GM13977 (cell line): ENCODE results near the gene TBP.

Experiments used
- DNase-seq: peaks from one replicate; pipeline ENCODE4 v3.0.0; 2012; ENCODE audit warnings: low spot score
- in situ Hi-C: fragments of 300-500 bp; cut with MboI; formaldehyde crosslinking; loops from one replicate; pipeline ENCODE4 v1.12.0; 2022; ENCODE audit warnings: low sequenced_read_pairs, low pct_unique_long_range_greater_than_20kb, mixed read lengths, inconsistent platforms; ENCODE audit not compliant: unreplicated experiment
- TF ChIP-seq, protein P1 (sequence below): IDR thresholded peaks from 2 replicates; pipeline ENCODE4 v1.5.1; 2012; ENCODE audit warnings: mild to moderate bottlenecking, control low read depth; ENCODE audit not compliant: insufficient read depth; ENCODE audit errors: extremely low read depth, missing control alignments

TBP gene

DNA sequence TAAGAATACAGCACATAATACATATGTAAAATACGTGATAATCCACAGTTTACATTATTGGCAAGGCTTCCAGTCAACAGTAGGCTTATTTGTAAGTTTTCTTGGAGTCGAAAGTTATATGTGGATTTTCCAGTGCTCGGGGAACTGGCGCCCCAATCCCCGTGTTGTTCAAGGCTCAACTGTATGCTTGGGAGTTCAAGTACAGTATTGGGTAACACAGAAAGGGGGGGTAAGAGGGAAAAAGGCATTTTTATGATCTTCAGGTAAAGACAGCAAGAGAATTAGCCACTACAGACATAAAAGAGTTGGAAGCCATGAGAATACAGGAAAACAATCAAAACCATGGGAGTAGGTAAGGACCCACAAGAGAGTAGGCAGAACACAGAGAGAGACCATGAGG is 17.5 kb upstream of the TBP start:
- TF ChIP-seq, protein P1, sequence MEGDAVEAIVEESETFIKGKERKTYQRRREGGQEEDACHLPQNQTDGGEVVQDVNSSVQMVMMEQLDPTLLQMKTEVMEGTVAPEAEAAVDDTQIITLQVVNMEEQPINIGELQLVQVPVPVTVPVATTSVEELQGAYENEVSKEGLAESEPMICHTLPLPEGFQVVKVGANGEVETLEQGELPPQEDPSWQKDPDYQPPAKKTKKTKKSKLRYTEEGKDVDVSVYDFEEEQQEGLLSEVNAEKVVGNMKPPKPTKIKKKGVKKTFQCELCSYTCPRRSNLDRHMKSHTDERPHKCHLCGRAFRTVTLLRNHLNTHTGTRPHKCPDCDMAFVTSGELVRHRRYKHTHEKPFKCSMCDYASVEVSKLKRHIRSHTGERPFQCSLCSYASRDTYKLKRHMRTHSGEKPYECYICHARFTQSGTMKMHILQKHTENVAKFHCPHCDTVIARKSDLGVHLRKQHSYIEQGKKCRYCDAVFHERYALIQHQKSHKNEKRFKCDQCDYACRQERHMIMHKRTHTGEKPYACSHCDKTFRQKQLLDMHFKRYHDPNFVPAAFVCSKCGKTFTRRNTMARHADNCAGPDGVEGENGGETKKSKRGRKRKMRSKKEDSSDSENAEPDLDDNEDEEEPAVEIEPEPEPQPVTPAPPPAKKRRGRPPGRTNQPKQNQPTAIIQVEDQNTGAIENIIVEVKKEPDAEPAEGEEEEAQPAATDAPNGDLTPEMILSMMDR = no peak
- in situ Hi-C loops = no loop called here
- DNase-seq = no peak

DNA sequence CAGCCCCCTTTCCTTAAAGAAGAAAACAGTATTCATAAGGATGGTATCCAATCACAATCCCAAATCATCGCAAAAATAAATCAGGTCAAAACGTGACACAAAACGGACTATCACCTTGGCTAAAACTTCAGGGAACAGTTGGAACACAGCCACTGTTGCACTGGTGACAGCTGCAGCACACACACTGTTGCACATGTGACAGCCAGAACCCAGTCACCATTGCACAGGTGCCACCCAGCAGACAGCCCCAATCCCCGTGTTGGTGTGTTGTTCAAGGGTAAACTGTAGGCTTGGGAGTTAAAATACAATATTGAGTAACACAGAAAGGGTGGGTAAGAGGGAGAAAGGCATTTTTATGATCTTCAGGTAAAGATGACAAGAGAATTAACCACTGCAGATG is 16.8 kb upstream of the TBP start:
- TF ChIP-seq, protein P1 = no peak
- in situ Hi-C loops = no loop called here

DNA sequence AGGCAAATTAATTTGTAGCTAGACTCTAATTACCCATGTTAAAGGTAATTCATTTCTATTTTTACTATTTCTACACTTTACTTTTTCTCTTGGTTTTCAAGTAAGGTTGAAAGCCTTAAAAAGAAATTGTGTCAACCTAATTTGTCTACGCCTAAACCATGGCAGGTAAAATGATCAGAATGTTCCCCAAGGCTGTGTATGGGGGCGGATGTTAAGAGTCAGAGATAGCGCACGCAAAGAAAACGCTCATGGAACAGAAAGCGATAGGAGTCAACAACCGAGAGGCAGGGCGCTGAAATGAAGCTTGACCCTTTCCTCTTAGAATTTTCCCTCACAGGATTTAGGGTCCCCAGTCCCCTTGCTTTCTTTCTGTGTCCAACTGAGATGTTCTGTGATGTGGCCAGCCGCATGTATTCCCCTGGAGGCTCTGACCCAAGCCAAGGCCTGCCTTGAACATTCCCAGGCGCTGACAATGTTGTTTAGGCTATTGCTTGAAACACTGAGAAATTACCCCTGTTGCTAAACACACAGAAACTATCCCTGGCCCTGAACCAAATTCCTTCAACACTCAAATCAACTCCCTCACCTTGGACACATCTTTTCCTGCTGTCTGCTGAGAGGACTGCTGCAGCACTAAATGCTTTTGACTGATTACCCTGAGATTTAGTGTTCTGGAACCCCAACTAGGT is 12.0 kb upstream of the TBP start:
- DNase-seq = no peak

More for the DNA sequence above, 16.8 kb upstream of the TBP start:
- DNase-seq = no peak

DNA sequence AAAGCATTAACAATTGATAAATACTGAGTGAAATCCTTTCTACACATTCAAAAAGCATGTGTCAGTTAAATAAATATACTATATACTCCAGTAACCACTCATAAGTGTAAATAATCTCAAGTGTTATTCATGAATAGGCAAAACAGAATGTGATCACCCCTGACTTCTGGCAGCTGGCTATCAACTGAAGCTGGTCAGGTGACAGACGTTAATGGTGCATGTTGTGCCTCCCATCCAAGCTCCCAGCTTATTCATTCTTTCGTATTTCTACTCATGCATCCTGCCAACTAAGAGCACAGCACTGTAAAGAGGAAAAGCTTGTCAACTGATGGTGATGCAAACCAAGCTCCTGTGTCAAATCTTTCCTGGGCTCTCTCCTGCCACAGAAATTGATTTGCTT is 8.8 kb upstream of the TBP start:
- TF ChIP-seq, protein P1 = no peak
- in situ Hi-C loops = no loop called here
- DNase-seq = no peak

More for the DNA sequence above, 12.0 kb upstream of the TBP start:
- in situ Hi-C loops = no loop called here
- TF ChIP-seq, protein P1 = no peak

DNA sequence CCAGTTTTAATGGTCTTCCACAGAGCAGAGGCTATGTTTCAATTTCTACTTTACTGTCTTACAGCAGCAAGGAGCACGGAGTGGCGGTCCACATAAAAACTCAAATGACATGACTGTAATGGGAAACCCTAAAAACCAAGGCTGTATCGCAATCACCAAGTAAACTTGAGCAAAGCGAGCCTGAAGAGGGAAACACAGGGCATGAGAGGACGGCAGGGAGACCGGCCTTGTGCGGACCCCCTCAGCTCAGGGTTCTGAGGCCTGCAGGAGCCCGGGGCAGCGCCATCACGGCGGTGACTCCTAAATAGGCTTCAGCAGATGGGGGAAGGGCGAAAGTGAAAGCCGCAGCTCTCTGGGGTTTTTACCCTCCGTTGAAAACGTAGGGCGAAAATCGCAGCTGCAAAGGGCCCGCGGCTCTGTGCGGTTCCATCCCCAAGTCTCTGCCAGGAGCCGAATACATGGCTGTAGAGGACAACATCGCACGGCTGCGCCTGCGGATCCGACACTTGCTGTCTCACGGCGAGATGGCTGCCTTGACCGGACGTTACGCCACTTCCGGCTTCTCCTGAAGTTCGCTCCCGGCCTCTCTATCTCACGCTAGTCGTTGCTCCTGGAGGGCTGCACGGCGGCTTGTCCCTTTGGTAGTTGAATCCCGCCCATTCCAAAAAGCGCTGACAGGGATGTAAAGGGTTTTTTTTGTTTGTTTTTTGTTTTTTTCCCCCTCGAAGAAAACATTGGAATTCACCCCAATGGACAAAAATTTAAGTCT is 1.2 kb upstream of the TBP start, which contains the start of gene PSMB1:
Gene PSMB1 (minus strand): TSS at position 543 of the 769 bp plus-strand sequence. CDS start 65 bp downstream, at position 478.
- TF ChIP-seq, protein P1 = no peak
- peak; percentile 69 for DNase-seq
- in situ Hi-C loops = no loop called here

DNA sequence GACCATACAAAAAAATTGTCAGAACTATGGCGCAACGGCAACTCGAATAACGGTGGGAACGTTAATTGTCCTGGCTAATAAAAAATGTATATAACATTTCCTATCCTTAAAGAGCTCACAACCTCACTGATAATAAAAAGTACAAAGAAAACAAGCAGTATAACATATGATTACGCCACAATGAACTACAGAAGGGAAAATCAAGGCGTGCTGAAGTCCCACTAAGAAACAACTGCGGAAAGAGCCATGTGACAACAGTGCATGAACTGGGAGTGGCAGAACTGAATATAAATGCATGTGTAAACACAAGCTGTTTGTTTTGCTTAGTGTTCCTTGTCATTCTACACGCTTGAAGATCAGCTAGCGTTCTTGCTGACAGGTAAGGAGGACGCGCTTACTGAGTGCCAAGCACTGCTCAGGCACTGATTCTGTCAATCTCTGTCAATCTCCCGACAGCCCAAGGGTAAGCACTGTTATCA is 596 bp upstream of the TBP start:
- DNase-seq = peak; percentile 23
- in situ Hi-C loops = no loop called here
- TF ChIP-seq, protein P1 = no peak
